ENCODE results near the gene VDAC1. TPM values are rescaled to one million over a fixed set of nuclear protein-coding genes. Genes with fewer than 3 reads are reported as not detected.

The VDAC1 gene
- total RNA-seq, 2 experiments from 2014 or later = 157 to 247 TPM

GRCh38 chr5:134053314-134053839, 48.6 kb upstream of the VDAC1 start:
- H3K4me1 ChIP-seq (ENCODE audit: insufficient read depth, low read length, poor library complexity, severe bottlenecking) = no peaks in the 10 kb centered on the region
- H4K20me1 ChIP-seq (ENCODE audit: insufficient read depth, low read length) = no peaks in the 10 kb centered on the region
- no peak overlapping the region for H2AFZ ChIP-seq (ENCODE audit: low read length)
- no peak overlapping the region for H3K27ac ChIP-seq (ENCODE audit: low read depth, low read length, poor library complexity, severe bottlenecking)
- CTCF ChIA-PET (ENCODE audit: unreplicated experiment) = interaction anchor here (0.5 kb wide), 1 partner anchor 57 kb away, joined by 5 read pairs; no protein-coding TSS in a partner anchor
- no peaks in the 10 kb centered on the region for H3K9me3 ChIP-seq (ENCODE audit: low read length)
- TF ChIP-seq EZH2phosphoT487 (IDR thresholded peaks at IDR 0.05; ENCODE audit: borderline replicate concordance, low read depth, low read length) (no peak), CTCF (conservative IDR thresholded peaks at IDR 0.05; ENCODE audit: low read length) (no peak)
- no peak overlapping the region for H3K4me3 ChIP-seq (ENCODE audit: low read depth, low read length, poor library complexity, severe bottlenecking)
- no TSS peak for BruUV-seq (replicated peaks)
- POLR2A ChIA-PET = interaction anchor here (0.7 kb wide), 1 partner anchor 95 kb away, joined by 3 read pairs; no protein-coding TSS in a partner anchor
- intact Hi-C loops (cut with micrococcal nuclease; ENCODE audit: unreplicated experiment) = no loop called here
- no peak overlapping the region for H3K4me2 ChIP-seq (ENCODE audit: low read length)
- no peaks in the 10 kb centered on the region for H3K9me2 ChIP-seq (ENCODE audit: insufficient read depth, low read length)
- DNase-seq (ENCODE audit: low spot score) = no peak
- H3K36me3 ChIP-seq (ENCODE audit: insufficient read depth, low read length) = no peaks in the 10 kb centered on the region
- no peaks in the 10 kb centered on the region for H3K79me2 ChIP-seq (ENCODE audit: insufficient read depth, low read depth, low read length)

DNA sequence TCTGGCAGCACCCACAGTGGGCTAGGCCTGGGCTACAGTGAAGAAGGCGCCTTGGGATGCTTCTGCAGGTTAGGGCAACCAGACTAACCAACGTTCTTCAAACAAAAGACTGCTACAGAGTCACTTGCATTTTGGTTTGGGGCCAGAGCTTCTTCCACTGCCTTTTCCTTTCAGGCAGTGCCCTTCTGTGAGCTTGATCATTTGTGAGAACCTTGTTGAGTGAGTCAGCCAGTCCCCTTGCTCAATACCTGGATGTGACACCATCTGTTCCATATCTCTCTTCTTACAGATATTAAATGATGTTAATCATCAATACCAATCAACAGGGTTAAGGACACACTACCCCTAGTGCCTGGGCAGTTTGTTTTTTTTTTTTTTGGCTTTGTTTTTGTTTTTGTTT, 46.5 kb upstream of the VDAC1 start:
- POLR2A ChIA-PET = interaction anchor here (1.1 kb wide), 1 partner anchor 267 kb away, joined by 3 read pairs; no protein-coding TSS in a partner anchor
- H3K9me2 ChIP-seq (ENCODE audit: insufficient read depth, low read length) = no peaks in the 10 kb centered on the region
- intact Hi-C loops (cut with micrococcal nuclease; ENCODE audit: unreplicated experiment) = no loop called here
- H3K36me3 ChIP-seq (ENCODE audit: insufficient read depth, low read length) = no peaks in the 10 kb centered on the region
- no peaks in the 10 kb centered on the region for H3K79me2 ChIP-seq (ENCODE audit: insufficient read depth, low read depth, low read length)
- no peaks in the 10 kb centered on the region for H4K20me1 ChIP-seq (ENCODE audit: insufficient read depth, low read length)
- no peaks in the 10 kb centered on the region for H3K4me1 ChIP-seq (ENCODE audit: insufficient read depth, low read length, poor library complexity, severe bottlenecking)
- H3K27ac ChIP-seq (ENCODE audit: low read depth, low read length, poor library complexity, severe bottlenecking) = no peak overlapping the region
- CTCF ChIA-PET (ENCODE audit: unreplicated experiment) = no interaction called here
- no peak overlapping the region for H2AFZ ChIP-seq (ENCODE audit: low read length)
- no peak for DNase-seq (ENCODE audit: low spot score)
- H3K4me2 ChIP-seq (ENCODE audit: low read length) = no peak overlapping the region
- no TSS peak for BruUV-seq (replicated peaks)
- TF ChIP-seq EZH2phosphoT487 (IDR thresholded peaks at IDR 0.05; ENCODE audit: borderline replicate concordance, low read depth, low read length) (no peak), CTCF (conservative IDR thresholded peaks at IDR 0.05; ENCODE audit: low read length) (no peak)
- no peaks in the 10 kb centered on the region for H3K9me3 ChIP-seq (ENCODE audit: low read length)
- no peak overlapping the region for H3K4me3 ChIP-seq (ENCODE audit: low read depth, low read length, poor library complexity, severe bottlenecking)

DNA sequence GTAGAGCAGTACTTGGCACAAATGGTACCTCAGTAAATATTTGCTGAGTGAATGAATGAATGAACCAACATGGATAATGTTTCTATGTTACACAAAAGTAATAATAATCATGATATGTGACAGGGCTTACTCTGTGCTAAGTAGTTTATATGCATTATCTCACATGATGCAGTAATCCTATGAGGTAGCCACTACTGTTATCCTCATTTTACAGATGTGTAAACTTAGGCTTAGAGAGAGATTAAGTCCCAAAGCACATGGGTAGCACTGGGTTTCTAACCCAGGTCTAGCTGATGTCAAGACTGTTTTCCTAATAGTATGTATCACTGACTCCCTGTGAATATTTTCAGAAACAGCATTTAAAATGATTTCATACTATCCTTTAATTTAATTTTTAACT, 44.1 kb upstream of the VDAC1 start:
- Histone ChIP-seq H3K36me3 (ENCODE audit: insufficient read depth, low read length) (no peaks in the 10 kb centered on the region), H3K4me1 (ENCODE audit: insufficient read depth, low read length, poor library complexity, severe bottlenecking) (no peaks in the 10 kb centered on the region)
- POLR2A ChIA-PET = interaction anchor here (1.2 kb wide), 1 partner anchor 8 kb away, joined by 3 read pairs; no protein-coding TSS in a partner anchor

More for the DNA sequence above, 44.1 kb upstream of the VDAC1 start:
- Histone ChIP-seq H3K9me2 (ENCODE audit: insufficient read depth, low read length) (no peaks in the 10 kb centered on the region), H2AFZ (ENCODE audit: low read length) (no peak overlapping the region), H3K79me2 (ENCODE audit: insufficient read depth, low read depth, low read length) (no peaks in the 10 kb centered on the region), H3K27ac (ENCODE audit: low read depth, low read length, poor library complexity, severe bottlenecking) (no peak overlapping the region), H3K9me3 (ENCODE audit: low read length) (no peaks in the 10 kb centered on the region), H3K4me3 (ENCODE audit: low read depth, low read length, poor library complexity, severe bottlenecking) (no peak overlapping the region), H4K20me1 (ENCODE audit: insufficient read depth, low read length) (no peaks in the 10 kb centered on the region), H3K4me2 (ENCODE audit: low read length) (no peak overlapping the region)
- no TSS peak for BruUV-seq (replicated peaks)
- intact Hi-C loops (cut with micrococcal nuclease; ENCODE audit: unreplicated experiment) = no loop called here
- CTCF ChIA-PET (ENCODE audit: unreplicated experiment) = no interaction called here
- DNase-seq (ENCODE audit: low spot score) = no peak
- TF ChIP-seq EZH2phosphoT487 (IDR thresholded peaks at IDR 0.05; ENCODE audit: borderline replicate concordance, low read depth, low read length) (no peak), CTCF (conservative IDR thresholded peaks at IDR 0.05; ENCODE audit: low read length) (no peak)

All from OCI-LY7 (cell line).